Activated T-helper 1 cell treated with anti-CD3 and anti-CD28 coated beads, Interleukin-2, amount 50 U/mL, for 16 hours (primary cell): ENCODE results near the gene POLE.
"Not testable (repeated sequence)": the region's sequence is repeated elsewhere in the genome, so short reads cannot be mapped to it uniquely, and the experiment has no call there.

Source experiments
- DNase-seq, 2 donors: peaks; one replicate each; pipeline ENCODE4 v3.0.0-alpha.2; 2020; ENCODE audit warnings: low read depth in 1 of 2, low spot score in 1 of 2

The POLE gene

DNA sequence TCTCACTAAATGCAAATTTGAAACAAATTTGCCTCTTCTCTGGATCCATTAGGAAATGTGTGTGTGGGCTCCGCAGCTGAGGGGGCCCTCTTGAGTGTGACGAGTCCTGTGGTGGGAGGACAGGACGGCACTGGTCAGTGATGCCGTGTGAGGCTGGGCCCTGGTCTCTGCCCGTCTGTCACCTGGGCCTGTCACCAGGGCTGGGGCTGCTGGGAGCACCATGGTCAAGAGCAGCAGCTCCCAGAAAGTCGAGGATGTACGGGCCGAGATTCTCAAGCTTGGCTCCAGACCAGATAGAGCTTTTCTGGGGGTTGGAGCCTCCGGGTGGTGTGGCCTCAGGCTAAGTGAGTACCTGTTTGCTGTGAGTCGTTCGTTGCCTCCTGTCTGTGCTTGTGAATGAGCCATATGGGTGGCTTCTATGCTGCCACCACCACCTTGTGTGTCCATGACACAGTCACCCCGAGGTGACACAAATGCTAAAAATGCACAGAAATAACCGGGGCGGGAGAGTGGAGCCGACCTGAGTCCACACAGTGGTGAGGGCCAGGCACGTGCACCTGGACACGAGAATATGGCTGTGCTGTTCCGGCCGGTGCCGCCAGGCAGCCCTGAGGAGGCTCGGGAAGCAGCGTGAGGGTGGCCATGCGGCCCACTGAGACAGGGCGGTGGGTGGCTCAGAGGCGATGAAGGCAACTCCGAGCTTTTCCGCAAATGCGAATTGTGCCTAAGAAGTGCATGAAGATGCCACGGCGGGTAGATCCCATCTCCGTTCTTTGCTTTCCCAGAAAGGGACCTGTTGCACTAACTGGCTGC is 32.2 kb upstream of the POLE start:
- no peak for DNase-seq

DNA sequence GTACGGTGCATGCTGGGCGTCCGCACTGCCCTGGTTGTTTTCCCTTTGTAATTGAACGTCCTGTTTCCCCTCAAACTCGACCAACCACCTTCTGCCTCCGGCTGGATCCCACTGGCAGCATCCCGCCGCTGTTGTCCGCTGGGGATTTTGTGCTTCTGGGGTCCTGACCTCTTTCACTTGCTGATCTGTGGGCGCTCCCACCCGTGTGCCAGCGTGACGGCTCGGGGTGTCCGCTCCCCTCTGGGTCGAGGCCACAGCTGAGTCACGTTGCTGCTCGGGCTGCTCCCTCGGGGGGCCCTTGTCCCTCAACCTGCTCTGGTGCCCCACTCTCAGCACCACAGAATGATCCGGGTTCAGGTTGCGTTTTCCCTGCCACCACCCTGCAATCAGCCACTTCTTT is 31.5 kb upstream of the POLE start:
- no peak for DNase-seq

DNA sequence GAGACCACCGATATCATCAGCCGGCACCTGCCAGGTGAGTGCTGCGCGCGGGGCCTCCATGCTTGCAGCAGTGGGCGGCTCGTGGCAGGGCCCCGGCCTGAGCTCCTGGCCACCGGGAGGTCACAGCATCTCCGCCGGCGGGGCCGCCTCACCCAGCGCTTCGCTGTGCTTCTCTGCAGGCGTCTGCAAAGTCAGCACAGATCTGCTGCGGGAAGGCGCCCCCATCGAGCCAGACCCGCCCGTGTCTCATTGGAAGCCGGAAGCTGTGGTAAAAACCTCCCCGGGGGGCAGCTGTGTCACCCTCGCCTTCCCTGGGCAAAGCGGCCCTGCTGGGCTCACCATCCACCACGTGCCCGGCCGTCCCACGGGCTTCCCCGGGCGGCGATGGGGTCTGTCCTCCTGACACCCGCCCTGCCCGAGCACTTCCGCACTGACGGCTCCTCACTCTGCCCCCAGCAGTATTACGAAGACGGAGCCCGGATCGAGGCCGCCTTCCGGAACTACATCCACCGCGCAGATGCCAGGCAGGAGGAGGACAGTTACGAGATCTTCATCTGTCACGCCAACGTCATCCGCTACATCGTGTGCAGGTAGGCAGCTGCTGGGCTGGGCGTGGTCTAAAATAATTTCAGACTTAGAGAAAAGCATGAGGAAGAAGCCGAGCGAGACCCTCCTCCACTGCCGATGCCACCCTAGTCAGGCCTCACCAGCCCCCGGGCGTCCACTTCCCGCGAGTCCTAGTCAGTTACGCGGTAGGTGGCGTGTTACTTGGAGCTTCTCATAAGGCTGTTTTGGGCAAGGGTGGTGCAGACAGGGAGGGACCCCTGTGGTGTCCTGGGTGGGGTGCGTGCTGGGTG is 30.6 kb upstream of the POLE start:
- DNase-seq = no peak

DNA sequence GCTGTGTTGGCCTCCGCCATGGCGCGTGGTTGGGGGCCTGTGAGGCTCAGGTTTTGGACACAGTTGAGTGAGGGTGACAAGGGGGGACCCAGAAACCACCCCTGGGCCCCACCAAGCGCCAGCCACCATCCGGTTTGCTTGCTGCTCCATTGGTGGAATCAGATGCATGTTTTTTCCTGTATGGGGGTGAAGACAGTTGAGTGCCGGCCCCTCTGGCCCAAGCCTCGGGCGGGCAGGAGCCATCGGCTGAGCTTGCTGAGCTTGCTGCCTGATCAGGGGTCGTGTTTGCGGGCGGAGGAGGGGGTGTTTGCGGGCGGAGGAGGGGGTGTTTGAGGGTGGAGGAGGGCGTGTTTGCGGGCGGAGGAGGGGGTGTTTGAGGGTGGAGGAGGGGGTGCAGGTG is 29.9 kb upstream of the POLE start:
- no peak for DNase-seq

DNA sequence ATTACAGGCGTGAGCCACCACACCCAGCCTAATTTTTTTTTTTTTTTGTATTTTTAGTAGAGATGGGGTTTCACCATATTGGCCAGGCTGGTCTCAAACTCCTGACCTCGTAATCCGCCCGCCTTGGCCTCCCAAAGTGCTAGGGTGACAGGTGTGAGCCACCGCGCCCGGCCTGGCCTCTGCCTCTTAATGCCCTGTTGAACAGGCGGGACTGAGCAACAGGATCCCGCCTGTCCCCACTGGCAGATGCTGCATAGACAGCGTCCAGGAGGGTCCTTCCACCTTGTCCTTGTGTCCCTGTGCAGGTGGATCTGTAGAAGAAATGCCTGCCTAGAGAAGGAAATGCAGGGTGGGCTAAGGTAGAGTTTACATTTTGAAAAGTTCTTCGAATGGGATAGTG is 29.2 kb upstream of the POLE start:
- DNase-seq = no peak

DNA sequence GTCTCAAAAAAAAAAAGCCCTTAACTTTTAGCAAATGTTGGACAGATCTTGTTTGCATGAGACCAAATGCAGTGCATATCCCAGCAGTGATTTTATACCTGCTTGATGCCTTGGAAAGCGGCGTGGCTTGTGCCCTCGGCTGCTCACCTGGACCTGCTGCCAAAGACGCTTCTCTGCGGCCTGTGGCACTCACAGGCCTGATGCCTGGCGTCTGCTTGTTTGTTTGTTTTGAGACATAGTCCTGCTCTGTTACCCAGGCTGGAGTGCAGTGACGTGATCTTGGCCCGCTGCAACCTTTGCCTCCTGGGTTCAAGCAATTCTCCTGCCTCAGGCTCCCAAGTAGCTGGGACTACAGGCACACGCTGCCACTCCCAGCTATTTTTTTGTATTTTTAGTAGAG is 28.7 kb upstream of the POLE start:
- DNase-seq = no peak

DNA sequence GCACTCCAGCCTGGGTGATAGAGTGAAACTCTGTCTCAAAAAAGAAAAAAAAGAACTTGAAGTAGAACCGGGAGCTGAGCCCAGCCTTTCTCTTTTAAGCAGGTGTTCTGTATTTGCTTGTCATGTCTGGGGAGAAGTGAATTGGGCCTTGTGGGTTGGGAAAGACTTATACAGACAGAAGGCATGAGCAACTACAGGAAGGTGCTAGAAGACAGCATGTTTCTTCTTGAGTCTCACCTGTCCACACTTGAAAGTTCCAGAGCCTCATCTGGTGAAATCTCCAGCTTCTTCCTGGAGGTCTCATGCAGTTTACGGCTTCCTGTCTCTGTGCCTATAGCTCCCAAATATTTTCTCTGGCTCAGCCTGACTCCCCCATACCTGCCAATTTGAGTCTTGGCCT is 26.0 kb upstream of the POLE start:
- no peak for DNase-seq

DNA sequence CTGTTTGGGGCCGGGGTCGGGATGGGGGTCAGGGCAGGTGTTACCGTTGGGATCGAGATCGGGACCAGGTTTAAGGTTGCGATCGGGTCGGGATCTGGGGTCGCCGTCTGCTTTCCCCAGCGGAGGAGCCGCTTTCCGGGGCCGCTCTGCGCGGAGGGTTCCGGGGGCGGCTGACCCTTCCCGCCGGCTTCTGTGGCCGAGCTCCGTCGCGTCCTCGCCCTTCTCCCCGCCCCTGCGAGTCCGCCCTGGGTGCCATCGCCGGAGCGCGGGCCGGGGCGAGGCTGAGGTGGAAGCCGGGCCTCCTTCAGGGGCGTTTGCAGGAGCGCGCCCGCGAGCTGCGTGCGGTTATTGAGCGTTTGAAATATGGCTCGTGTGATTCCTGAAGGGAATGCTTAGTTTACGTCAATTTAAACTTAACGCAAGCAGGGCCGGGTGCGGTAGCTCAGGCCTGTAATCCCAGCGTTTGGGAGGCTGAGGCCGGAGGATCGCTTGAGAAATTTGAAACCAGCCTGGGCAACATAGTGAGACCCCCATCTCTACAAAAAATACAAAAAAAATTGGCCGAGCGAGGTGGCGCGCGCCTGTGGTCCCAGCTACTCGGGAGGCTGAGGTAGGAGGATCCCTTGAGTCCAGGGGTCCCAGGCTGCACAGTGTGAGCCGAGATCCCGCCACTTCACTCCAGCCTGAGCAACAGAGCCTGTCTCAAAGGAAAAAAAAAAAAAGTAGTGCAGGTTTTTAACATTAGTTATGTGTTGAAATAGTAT is 24.1 kb upstream of the POLE start:
- DNase-seq = no peak

DNA sequence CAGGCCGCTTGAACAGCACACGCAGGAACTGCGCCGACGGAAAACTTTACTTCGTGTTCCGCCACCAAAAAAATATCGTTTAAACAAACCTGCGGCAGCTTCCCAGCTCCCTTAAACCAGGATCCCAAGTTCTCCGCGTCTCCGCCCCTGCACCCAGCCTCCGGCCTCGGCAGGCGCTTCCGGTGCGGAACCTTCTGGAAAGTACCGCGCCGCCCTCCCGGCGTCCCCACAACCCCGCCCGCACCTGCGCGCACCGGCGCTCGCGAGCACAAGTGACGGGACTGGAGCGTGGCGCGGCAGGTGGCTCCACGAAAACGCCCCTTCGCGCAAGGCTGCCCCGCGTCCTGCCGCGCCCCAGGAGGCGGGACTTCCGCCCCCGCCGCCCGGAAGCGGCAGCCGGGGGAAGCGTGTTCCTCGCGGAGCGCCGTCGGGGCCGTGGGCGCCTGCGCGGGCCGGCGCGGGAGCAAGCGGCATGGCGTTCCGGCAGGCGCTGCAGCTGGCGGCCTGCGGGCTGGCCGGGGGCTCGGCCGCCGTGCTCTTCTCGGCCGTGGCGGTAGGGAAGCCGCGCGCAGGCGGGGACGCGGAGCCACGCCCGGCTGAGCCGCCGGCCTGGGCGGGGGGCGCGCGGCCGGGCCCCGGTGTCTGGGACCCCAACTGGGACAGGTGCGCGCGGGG is 23.4 kb upstream of the POLE start, which contains the start of gene PGAM5:
Gene PGAM5 (plus strand): TSS at position 438 of the 675 bp plus-strand sequence. CDS start 35 bp downstream, at position 473.
- peak; percentile 84 to 91 for DNase-seq

DNA sequence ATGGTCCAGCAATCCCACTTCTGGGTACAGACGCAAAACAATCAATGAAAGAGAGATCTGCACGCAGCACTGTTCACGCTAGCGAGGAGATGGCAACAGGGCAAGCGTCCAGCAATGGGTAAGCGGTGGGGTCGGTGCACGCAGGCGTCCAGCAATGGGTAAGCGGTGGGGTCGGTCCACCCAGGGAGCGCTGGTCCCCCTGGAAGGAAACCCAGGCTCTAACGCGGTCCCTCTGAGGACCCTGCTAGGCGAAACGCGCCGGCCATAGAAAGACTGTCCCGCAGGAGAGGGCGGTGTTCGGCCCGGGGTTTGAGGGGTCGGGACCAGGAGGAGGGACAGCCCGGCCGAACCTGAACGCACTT is 22.9 kb upstream of the POLE start:
- no peak for DNase-seq

DNA sequence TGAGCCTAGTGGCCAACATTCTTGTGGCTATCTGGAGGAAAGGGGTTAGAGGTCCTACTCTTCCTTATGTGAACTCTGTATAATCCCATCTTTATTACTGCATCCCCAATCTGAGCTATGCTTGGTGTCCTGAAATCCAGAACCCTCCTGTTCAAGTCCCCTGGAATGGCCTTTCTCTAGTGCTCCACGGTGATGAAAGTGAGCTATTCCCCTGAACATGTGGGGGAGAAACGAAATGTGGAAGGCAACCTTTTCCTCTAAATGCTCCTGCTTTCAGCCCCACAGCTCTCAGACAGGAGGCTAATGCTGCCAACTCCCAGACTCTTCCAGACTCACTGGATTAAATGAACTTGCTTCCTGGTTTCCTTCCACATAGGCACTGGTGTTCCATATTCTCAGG is 21.0 kb upstream of the POLE start:
- no peak for DNase-seq

DNA sequence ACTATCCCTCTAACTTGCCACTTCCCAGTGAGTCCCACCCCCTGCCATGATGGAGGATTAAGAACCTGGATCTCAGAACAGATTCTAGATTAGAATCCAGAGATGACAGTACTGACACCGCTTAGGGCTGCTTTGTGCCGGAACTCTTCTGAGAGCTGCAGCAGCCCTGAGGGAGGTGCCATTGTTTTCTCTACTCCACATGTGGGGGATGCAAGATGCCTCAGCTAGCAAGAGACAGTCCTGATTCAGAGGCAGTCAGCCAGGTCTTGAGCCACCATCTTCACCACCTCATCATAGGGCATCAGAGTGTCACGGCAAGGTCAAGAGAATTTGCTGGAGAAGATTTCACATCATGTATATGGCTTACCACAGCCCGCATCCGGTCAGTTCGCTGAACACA is 20.1 kb upstream of the POLE start:
- DNase-seq = no peak

DNA sequence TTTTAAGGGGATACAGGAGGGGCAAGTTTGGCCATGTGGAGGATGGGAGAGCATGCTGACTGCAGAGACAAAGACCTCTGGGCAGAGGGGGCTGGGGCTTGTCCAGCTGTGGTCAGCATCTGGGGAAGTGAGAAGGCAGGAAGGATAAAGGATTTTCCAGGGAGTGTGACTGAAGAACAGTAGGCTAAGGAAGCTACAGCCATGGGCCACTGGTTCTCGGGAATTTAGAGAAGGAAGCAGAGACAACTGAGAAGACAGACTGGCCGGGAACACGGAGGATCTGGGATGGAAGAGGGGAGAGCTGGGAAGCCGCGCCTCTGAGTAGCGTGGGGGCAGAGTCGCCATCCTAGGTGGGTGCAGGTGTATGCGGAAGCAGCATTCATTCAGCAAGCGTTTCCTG is 16.5 kb upstream of the POLE start:
- DNase-seq = no peak

DNA sequence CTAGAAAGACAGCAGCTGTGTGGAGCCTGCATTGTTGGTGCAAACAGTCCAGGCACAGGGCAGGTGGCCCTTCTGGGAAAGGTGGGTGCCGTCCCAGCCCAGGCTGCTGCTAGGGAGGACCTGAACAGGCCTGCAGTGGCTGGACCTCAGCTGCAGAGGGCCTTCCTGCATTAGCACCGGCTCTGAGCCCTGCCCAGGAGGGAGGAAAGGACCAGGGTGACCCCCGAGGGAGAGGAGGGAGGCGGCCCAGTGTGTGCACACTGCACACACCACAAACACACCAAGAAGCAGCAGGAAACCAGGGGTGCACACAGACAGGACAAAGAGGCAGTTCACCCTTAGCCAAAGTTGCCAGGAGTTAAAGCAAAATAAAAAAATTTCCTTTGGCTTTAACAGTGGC is 15.5 kb upstream of the POLE start:
- no peak for DNase-seq

DNA sequence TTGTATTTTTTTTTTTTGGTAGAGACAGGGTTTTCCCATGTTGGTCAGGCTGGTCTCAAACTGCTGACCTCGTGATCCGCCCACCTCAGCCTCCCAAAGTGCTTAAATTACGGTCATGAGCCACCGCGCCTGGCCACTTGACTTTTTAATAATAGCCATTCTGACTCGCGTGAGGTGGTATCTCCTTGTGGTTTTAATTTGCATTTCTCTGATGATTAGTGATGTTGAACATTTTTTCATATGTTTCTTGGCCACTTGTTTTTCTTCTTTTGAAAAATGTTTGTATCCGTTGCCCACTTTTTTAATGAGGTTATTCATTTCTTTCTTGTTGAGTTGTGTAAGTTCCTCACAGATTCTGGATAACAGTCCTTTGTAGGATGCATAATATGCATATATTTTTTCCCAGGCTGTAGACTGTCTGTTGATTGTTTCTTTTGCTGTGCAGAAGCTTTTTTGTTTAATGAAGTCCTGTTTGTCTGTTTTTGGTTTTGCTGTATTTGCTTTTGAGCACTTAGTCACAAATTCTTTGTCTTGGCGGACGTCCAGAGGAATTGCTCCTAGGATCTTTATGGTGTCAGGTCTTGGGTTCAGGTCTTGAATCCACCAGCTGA is 13.2 kb upstream of the POLE start:
- no peak for DNase-seq

DNA sequence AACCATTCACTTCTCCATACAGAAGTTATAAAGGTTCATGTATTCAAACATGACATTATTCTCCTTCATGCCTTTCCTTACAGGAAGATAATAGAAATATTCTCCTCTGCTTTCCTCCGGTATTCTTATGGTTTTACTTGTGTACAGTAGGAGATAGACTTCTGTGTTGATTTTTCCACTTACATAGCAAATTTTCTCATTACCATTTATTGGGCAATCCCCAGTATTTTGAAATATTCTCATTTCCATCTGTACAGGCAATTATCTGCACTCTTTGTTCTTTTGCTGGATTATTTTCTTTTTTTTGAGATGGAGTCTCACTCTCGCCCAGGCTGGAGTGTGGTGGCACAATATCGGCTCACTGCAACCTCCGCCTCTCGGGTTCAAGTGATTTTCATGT is 11.2 kb upstream of the POLE start:
- DNase-seq = no peak

DNA sequence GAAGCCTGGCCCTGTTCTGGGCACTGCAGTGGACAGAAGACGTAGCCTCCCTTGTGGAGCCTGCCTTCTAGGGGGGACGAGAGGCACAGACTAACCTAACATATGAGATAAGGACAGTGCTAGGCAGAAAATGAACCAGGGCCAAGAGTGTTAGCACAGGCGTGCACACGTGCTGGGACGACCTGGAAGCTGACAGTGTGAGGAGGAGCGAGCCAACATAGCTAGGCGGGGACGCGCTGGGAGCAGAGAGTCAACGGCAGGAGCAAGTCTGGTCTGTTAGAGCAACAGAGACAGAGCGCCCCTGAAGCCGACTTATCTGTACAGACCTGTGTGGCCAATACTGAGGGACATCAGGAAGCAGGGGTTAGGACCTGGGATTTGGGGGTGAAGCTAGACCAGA is 8.3 kb upstream of the POLE start:
- DNase-seq = no peak

DNA sequence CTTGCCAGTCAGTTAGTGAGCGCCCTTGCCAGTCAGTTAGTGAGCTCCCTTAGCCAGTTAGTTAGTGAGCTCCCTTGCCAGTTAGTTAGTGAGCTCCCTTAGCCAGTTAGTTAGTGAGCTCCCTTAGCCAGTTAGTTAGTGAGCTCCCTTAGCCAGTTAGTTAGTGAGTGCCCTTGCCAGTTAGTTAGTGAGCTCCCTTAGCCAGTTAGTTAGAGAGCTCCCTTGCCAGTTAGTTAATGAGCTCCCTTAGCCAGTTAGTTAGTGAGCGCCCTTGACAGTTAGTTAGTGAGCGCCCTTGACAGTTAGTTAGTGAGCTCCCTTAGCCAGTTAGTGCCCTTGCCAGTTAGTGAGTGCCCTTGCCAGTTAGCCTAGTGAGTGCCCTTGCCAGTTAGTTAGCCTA is 7.7 kb upstream of the POLE start:
- not testable (repeated sequence) for DNase-seq

DNA sequence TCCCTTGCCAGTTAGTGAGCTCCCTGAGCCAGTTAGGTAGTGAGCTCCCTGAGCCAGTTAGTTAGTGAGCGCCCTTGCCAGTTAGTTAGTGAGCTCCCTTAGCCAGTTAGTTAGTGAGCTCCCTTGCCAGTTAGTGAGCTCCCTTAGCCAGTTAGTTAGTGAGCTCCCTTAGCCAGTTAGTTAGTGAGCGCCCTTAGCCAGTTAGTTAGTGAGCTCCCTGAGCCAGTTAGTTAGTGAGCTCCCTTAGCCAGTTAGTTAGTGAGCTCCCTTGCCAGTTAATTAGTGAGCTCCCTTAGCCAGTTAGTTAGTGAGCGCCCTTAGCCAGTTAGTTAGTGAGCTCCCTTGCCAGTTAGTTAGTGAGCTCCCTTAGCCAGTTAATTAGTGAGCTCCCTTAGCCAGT is 4.9 kb upstream of the POLE start:
- not testable (repeated sequence) for DNase-seq

DNA sequence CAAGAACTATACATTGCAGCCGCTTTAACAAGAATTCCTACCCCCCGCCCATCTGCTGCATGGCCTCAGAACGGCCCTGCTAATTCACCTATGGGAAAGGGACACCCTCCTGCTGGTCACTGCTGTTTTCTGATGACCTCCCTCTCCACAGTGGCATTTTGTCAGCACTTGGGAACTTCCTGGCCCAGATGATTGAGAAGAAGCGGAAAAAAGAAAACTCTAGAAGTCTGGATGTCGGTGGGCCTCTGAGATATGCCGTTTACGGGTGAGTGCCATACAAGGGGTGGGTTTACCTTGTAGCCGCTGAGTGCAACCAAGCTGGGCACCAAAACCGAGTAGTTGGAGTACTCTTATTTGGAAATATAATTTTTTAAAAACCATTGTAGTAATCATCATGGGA is 3.0 kb upstream of the POLE start:
- DNase-seq = no peak

DNA sequence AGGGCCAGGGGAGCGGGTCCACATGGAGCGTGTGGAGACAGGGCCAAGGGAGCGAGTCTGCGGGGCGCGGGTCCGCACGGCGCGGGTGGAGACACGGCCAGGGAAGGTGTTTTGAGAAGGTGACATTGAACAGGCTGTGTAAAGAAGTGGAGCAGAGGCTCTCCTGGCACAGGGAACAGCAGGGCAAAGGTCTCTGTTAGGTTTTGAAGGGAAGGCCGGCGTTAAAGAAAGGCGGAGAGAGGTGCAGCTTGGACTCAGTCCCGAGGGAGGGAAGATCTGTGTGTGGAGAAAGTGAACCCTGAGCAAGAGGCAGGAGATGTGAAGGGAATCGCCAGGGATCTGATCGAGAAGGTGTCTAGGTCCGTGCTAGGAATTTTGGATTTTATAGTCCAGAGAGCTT is 2.1 kb upstream of the POLE start:
- no peak for DNase-seq
